KOPT-K1 (cell line): ENCODE data around the gene PLB1.

Experiments
- H3K27ac ChIP-seq: fragments of 200-600 bp; sonication (generic); 2 replicates; pipeline ENCODE4 v1.5.1; 2016; ENCODE audit warnings: antibody characterized with exemption, mild to moderate bottlenecking, low read depth, low read length; ENCODE audit not compliant: poor library complexity, severe bottlenecking
- H3K36me3 ChIP-seq: fragments of 200-600 bp; sonication (generic); 2 replicates; pipeline ENCODE4 v1.5.1; 2017; ENCODE audit warnings: antibody characterized with exemption, mild to moderate bottlenecking, low read length, moderate library complexity; ENCODE audit not compliant: insufficient read depth
- H3K9me3 ChIP-seq: fragments of 200-600 bp; sonication (generic); 2 replicates; pipeline ENCODE4 v1.5.1; 2017; ENCODE audit warnings: antibody characterized with exemption, low read length, mild to moderate bottlenecking; ENCODE audit not compliant: insufficient read depth, poor library complexity, severe bottlenecking

Gene PLB1

DNA sequence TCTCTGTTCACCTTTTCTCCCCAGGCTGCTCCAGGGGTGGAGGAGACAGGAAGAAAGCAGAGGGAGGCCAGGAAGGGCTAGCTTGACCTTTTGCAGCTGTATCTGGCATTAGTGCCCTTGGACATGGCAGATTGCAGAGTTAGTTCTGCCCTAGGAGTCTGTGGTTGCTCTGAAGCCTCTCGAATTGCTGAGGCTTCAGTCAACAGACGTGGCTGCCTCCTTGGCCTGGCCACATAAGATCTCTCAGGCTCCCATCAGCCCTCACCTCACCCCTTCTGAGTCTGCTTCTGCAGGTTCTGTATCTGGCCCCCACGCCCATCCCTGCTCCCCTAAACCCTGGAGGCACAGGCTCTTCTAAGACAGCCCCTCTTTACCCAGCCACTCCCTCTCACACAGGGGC, 18.2 kb upstream of the PLB1 start:
- no peak overlapping the region for H3K27ac ChIP-seq
- no peaks in the 10 kb centered on the region for H3K9me3 ChIP-seq

DNA sequence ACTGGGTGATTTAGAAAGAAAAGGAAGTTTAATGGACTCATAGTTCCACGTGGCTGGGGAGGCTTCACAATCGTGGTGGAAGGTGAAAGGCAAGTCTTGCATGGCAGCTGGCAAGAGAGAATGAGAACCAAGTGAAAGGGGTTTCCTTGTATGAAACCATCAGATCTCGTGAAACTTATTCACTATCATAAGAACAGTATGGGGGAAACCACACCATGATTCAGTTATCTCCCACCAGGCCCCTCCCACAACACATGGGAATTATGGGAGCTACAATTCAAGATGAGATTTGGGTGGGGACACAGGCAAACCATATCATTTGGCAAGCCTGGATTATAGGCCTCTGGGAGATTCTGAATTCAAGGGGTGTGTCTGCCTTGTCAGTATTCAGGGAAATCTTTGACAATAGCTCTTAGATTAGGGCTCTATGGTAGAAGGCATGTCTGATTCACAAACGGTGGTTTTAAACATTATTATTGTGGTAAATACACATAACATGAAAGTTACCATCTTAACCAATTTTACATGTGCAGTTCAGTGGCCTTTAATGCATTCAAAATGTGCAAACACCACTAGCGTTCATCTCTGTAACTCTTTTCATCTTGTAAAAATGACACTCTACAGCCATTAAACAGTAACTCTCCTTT, 15.3 kb upstream of the PLB1 start:
- Histone ChIP-seq H3K27ac (no peak overlapping the region), H3K36me3 (no peaks in the 10 kb centered on the region), H3K9me3 (no peaks in the 10 kb centered on the region)

More for the DNA sequence above, 18.2 kb upstream of the PLB1 start:
- no peaks in the 10 kb centered on the region for H3K36me3 ChIP-seq

DNA sequence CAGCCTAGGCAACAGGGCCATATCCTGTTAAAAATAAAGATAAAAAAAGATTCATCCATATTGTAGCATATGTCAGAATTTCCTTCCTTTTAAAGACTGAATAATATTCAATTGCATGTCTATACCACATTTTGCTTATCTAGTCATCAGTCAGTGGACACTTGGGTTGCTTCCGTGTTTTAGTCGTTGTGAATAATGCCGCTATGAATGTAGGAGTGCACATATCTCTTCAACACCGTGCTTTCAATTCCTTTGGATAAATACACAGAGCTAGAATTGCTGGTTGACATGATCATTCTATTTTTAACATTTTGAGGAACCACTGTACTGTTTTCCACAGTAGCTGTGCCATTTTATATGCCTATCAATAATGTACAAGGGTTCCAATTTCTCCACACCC, 14.0 kb upstream of the PLB1 start:
- Histone ChIP-seq H3K27ac (no peak overlapping the region), H3K36me3 (no peaks in the 10 kb centered on the region), H3K9me3 (no peaks in the 10 kb centered on the region)

DNA sequence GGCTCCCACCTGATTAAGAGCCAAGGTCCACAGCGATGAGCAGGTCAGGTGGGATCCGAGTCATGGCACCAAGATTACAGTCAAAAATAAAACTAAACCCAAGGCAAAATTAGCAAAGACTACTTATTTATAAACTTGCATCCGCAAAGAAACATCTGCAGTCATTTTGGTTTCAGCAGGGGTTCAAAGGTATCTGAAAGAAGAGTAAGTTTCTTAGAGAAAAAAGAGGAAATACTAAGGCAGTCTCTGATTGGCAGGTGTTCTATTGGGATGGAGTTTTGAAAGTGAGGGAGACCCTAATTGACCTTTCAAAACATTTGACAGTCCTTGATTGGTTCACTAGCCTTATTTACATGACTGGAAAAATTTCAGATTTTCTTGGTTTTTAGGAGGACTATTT, 11.0 kb upstream of the PLB1 start:
- Histone ChIP-seq H3K36me3 (no peaks in the 10 kb centered on the region), H3K27ac (no peak overlapping the region), H3K9me3 (no peaks in the 10 kb centered on the region)

DNA sequence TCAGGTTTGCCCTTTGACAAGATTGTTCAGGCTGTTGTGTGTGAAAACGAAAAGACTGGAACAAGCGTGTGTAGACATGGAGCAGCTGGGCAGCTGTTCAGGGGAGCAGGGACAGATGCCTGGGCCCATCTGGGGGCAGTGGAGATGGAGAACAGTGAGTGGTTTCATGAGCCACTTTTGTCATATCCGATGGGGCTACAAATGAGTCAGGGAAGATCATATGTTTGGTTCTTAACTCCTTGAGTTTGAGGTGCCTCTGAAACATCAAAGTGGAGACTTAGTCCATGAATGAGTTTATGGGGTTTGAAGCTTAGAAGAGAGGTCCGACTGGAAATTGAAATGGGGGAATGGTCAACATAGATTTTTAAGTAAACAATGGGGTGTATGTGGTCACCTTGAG, 9.3 kb upstream of the PLB1 start:
- Histone ChIP-seq H3K36me3 (no peaks in the 10 kb centered on the region), H3K27ac (no peak overlapping the region), H3K9me3 (no peaks in the 10 kb centered on the region)

DNA sequence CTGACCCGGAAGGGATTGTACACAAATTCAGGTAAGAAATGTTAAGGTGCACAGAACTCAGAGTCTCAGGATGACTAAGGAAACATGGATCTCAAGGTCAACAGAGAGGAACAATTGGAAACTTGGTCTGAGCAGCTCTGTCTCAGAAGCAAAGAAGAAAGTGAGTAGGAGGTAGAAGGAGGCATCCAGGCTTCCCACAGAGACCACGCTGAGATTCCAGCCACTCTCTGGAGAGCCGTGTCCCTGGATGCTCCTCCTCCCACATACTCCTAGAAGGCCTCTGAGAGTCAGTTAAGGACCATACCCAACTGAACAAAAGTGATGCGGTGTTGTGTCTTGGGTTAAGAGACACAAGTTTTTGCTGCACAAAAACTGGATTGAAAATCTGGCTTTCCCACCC, 8.6 kb upstream of the PLB1 start:
- H3K36me3 ChIP-seq: no peaks in the 10 kb centered on the region
- H3K27ac ChIP-seq: no peak overlapping the region
- H3K9me3 ChIP-seq: no peaks in the 10 kb centered on the region

DNA sequence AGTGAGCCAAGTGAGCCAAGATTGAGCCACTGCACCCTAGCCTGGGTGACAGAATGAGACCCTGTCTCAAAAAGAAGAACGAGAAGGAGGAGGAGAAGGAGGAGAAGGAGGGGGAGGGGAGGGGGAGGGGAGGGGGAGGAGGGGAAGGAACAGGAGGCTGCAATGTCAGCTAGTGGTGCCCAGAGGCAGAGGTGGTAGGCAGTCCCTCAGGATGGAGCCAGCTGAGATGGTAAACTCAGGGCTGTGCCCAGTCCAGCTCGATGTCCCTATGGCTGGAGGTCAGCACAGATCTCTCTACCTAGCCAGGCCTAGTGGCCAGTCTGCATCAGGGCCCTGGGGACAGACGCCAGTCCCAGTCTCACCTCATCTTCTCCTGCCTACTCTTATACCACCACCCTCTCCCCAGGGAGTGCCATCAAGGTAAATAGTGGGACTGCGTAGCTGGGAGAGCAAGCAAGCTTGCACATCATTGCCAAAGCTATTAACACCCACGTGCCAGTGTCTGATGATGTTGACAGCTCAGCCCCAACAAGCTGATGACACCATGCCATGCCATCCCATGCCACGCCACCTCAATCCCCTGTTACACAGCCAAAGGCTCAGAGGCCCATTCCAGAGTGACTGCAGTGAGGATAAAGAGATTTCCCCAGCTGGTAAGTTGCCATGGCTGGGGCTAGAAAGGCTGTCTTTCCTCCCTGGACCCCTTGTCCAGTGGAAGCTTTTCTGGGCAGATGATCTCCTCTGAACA, 7.6 kb upstream of the PLB1 start:
- Histone ChIP-seq H3K9me3 (no peaks in the 10 kb centered on the region), H3K27ac (no peak overlapping the region), H3K36me3 (no peaks in the 10 kb centered on the region)

DNA sequence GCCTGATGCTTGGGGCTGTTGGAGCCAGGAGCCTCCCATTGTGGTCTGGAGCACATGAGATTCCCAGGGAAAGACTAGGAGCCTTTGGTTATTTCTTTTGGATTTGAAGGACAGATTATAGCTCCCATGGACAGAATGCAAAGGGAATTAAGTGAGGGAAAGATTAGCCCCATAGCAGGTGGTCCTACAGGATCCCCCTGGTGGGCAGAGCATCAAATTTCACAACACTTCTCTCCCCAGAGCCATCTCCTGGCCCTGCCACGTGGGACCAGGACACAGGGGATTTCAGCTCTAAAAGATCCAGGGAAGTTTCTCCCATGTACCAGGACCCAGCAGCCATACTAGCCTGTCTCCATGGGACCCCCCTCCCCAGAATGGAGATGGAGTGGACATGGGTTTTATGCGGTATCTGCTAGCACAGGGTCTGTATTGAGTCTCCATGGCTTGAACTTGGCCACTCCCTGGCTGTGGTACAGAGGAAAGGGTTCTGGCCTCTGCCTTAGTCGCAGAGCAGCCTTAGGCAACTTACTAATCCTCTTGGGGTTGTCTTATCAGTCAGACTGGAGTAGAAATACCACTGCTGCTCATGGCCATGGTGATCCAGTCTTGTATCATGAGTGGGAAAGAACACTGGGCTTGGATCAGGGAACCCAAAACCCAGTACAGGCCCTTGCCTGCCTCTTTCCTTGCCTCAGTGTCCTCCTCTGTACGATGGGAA, 6.8 kb upstream of the PLB1 start:
- Histone ChIP-seq H3K27ac (no peak overlapping the region), H3K36me3 (no peaks in the 10 kb centered on the region), H3K9me3 (no peaks in the 10 kb centered on the region)

DNA sequence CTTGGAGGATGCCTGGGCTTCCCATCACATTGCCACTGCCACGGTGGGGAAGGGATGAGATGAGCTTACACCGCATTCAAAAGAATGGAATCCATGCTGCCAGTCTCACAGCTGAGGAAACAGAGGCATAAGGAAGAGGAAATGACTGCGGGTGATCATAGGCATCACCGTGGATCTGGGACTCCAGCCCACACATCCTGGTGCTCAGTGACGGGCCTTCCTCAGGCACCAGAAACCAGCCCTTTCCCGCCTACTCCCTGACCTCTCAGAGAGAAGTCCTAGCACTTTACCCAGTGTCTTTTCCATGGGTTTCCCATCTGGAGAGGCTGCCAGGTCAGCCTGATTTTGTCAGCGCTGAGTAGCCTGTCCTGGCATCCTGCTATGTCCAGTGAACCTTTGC, 5.3 kb upstream of the PLB1 start:
- Histone ChIP-seq H3K36me3 (no peaks in the 10 kb centered on the region), H3K9me3 (no peaks in the 10 kb centered on the region), H3K27ac (no peak overlapping the region)

DNA sequence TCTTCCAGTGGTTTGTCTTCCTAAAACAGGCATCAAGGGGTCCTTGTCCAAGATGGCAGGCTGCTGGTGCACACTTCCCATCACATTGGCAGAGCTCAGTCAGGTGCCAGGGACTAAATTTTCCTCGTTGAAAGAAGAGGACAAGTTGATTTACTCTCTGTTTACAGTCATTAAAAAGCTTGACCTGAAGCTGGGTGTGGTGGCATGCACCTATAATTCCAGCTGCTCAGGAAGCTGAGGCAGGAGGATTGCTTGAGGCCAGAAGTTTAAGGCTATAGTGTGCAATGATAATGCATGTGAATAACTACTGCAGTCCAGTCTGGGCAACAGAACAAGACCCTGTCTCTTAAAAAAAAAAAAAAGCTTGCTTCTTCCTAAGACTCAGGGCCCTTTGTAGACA, 3.6 kb upstream of the PLB1 start:
- Histone ChIP-seq H3K9me3 (no peaks in the 10 kb centered on the region), H3K27ac (no peak overlapping the region), H3K36me3 (no peaks in the 10 kb centered on the region)

DNA sequence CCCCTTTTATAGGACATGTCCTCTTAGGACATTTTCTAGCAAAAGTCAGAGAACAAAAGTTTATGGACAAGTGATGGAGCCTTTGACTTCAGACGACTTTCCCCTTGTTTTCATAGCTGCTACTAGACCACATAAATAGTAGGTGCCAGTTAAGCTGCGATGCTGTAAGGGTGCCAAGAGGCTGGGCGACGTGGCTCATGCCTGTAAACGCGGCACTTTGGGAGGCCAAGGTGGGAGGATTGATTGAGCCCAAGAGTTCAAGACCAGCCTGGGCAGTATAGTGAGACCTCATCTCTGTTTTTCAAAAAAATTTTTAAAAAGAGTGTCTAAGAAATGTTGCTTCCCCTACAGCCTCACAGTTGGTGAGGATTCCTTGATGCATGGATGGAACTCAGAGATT, 2.2 kb upstream of the PLB1 start:
- H3K9me3 ChIP-seq: no peaks in the 10 kb centered on the region
- H3K36me3 ChIP-seq: no peaks in the 10 kb centered on the region
- no peak overlapping the region for H3K27ac ChIP-seq

DNA sequence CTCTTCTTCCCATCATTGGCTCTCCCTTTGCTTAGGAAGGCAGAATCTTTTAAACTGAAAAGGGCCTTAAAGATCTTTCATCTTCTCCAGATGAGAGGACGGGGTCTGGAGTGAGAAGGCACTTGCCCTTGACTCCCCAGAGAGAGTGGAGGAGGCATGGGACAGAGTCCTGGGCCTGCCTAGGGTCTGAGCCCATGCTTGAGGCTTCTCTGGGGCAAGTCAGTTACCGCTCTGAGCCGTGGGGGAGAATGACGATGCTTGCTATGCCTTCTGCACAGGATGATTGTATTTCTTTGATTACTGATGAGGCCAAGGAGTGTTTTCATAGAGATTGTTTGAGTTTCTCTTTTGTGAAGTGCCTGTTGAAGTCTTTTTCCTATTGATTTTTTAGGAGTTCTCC, 921 bp downstream of the PLB1 start:
- H3K36me3 ChIP-seq: no peaks in the 10 kb centered on the region
- H3K27ac ChIP-seq: no peak overlapping the region
- no peaks in the 10 kb centered on the region for H3K9me3 ChIP-seq

DNA sequence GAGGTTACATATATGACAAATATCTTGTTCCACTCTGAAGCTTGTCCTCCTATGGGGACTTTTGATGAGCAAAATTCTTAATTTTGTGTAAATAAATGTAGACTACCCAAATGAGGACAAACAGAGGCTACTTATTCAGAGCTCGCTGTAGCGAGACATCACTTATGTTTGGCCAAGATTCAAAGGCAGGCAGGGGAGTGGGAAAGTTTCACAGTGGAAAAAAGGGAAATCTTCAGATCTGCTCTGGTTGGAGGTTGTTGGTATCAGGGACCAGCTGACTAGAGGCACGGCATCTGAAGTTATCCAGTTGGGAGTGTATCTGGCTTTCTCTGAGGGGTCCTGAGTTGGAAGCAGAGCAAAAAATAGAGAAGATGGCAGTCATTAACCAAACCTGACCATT, 1.3 kb downstream of the PLB1 start:
- no peak overlapping the region for H3K27ac ChIP-seq
- no peaks in the 10 kb centered on the region for H3K9me3 ChIP-seq
- H3K36me3 ChIP-seq: no peaks in the 10 kb centered on the region

DNA sequence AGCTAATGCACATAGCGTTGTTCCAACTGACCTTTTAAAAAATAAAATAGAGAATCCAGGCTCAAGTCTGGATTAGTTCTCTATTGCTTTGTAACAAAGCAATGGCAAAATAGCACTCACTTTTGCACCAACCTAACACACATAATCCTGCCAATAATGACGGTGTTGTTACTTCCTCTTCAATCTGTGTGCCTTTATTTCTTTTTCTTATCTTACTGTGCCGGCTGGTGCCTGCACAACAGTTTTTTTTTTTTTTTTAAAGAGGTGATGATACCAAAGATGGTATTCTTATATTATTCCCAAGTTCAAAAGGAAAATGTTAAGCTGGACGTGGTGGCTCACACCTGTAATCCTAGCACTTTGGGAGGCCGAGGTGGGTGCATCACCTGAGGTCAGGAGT, 3.4 kb downstream of the PLB1 start:
- Histone ChIP-seq H3K9me3 (no peaks in the 10 kb centered on the region), H3K36me3 (no peaks in the 10 kb centered on the region), H3K27ac (no peak overlapping the region)

DNA sequence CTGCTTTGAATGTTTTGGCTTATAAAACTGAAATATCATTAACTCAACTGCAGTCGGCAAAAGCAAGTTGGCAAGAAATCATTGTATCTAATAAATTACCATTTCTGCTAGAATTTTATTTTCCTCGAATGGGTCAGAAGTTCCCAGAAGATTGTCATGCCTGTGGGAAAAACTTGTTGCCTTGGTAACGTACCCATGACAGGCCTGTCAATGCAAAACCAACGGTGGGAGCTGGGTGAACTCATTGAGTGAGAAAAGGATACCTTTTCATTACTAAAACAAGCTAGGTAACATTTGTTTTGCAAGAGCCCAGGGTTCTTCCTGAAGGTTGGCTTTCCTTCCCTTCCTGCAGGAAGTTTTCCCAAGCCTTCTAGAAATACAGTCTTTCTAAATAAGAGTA, 9.5 kb downstream of the PLB1 start:
- Histone ChIP-seq H3K9me3 (no peaks in the 10 kb centered on the region), H3K27ac (no peak overlapping the region), H3K36me3 (no peaks in the 10 kb centered on the region)
